Measurements from ENCODE around the gene CNGB1. TPM values are rescaled to one million over a fixed set of nuclear protein-coding genes. Genes with fewer than 3 reads are reported as not detected.
A peak's percentile ranks its signal among the peaks of the same experiment; 100 is the strongest.

The CNGB1 gene
- total RNA-seq, 1 experiment from 2014 or later = not detected

GRCh38 chr16:57911743-57912142, 59.2 kb downstream of the CNGB1 start:
- Histone ChIP-seq H3K4me1 (ENCODE audit: control insufficient read depth in 1 of 2, insufficient read depth in 2 of 2, low read length in 2 of 2) (no peaks in the 10 kb centered on the region), H3K79me2 (ENCODE audit: insufficient read depth, low read length) (no peaks in the 10 kb centered on the region), H3K36me3 (ENCODE audit: control insufficient read depth in 1 of 2, insufficient read depth in 2 of 2, low read length in 2 of 2) (no peaks in the 10 kb centered on the region), H3K9ac (ENCODE audit: low read length) (no peak overlapping the region), H3K4me3 (replicated peaks in 1 of 2; ENCODE audit: low read depth in 1 of 2, low read length in 2 of 2) (no peak overlapping the region), H3K9me2 (ENCODE audit: insufficient read depth) (no peaks in the 10 kb centered on the region), H3K27ac (ENCODE audit: low read depth, low read length) (no peak overlapping the region), H3K9me3 (ENCODE audit: control insufficient read depth in 1 of 2, insufficient read depth in 1 of 2, low read depth in 1 of 2, low read length in 2 of 2) (no peaks in the 10 kb centered on the region), H3K4me2 (ENCODE audit: low read length) (no peak overlapping the region), H4K20me1 (ENCODE audit: insufficient read depth) (no peaks in the 10 kb centered on the region), H3K27me3 (ENCODE audit: insufficient read depth, low read length) (no peaks in the 10 kb centered on the region), H2AFZ (ENCODE audit: low read depth, low read length, poor library complexity, severe bottlenecking) (no peak overlapping the region)
- POLR2A ChIA-PET = no interaction called here
- ATAC-seq = 0 out of 2 replicates have a peak, but pooled peaks have one; percentile 33
- TF ChIP-seq SP1 (IDR thresholded peaks at IDR 0.05; ENCODE audit: low read depth) = no peak
- no peak for TF ChIP-seq TCF7L2 (IDR thresholded peaks at IDR 0.05; ENCODE audit: borderline replicate concordance, extremely low read depth, insufficient read depth, insufficient read length)
- TF ChIP-seq POLR2A (IDR thresholded peaks at IDR 0.05; ENCODE audit: borderline replicate concordance, extremely low read depth, insufficient read depth, insufficient read length) = no peak
- TF ChIP-seq FOSL1 (IDR thresholded peaks at IDR 0.05; ENCODE audit: low read depth) = no peak
- no peak for TF ChIP-seq RAD21 (IDR thresholded peaks at IDR 0.05; ENCODE audit: low read depth)
- no peak for TF ChIP-seq SIN3A (IDR thresholded peaks at IDR 0.05; ENCODE audit: low read depth)
- RAD21 ChIA-PET (ENCODE audit: low non-redundant PET in 1 of 2, low total read pairs in 2 of 2, uncharacterized antibody in 2 of 2, unreplicated experiment in 2 of 2) = no interaction called here
- intact Hi-C loops (cut with micrococcal nuclease) = no loop called here
- CTCF ChIA-PET = no interaction called here
- no TSS peak for BruUV-seq (replicated peaks)
- no peak for DNase-seq (ENCODE audit: low read depth, low spot score)

DNA sequence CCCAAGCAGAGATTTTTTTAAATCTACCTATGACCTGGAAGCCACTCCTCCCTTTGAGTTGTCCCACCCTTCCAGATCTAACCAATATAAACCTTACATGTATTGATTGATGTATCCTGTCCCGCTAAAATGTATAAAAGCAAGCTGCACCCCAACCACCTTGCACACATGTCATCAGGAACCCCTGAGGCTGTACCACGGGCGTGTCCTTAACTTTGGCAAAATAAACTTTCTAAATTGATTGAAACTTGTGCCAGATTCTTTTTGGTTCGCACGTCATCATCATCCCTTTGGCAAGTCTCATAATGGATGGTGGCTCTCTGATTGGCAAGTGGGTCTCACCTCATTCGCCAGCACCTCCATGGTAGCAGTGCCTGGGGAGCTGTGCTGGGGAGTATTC, 60.2 kb downstream of the CNGB1 start:
- intact Hi-C loops (cut with micrococcal nuclease) = no loop called here
- no TSS peak for BruUV-seq (replicated peaks)
- Histone ChIP-seq H3K4me3 (replicated peaks in 1 of 2; ENCODE audit: low read depth in 1 of 2, low read length in 2 of 2) (no peak overlapping the region), H3K9me3 (ENCODE audit: control insufficient read depth in 1 of 2, insufficient read depth in 1 of 2, low read depth in 1 of 2, low read length in 2 of 2) (no peaks in the 10 kb centered on the region), H4K20me1 (ENCODE audit: insufficient read depth) (no peaks in the 10 kb centered on the region), H3K4me2 (ENCODE audit: low read length) (no peak overlapping the region), H3K9me2 (ENCODE audit: insufficient read depth) (no peaks in the 10 kb centered on the region), H3K79me2 (ENCODE audit: insufficient read depth, low read length) (no peaks in the 10 kb centered on the region), H3K27ac (ENCODE audit: low read depth, low read length) (no peak overlapping the region), H2AFZ (ENCODE audit: low read depth, low read length, poor library complexity, severe bottlenecking) (no peak overlapping the region), H3K4me1 (ENCODE audit: control insufficient read depth in 1 of 2, insufficient read depth in 2 of 2, low read length in 2 of 2) (no peaks in the 10 kb centered on the region), H3K36me3 (ENCODE audit: control insufficient read depth in 1 of 2, insufficient read depth in 2 of 2, low read length in 2 of 2) (no peaks in the 10 kb centered on the region), H3K9ac (ENCODE audit: low read length) (no peak overlapping the region), H3K27me3 (ENCODE audit: insufficient read depth, low read length) (no peaks in the 10 kb centered on the region)
- CTCF ChIA-PET = no interaction called here
- POLR2A ChIA-PET = no interaction called here
- RAD21 ChIA-PET (ENCODE audit: low non-redundant PET in 1 of 2, low total read pairs in 2 of 2, uncharacterized antibody in 2 of 2, unreplicated experiment in 2 of 2) = no interaction called here
- DNase-seq (ENCODE audit: low read depth, low spot score) (no peak), ATAC-seq (no peak)
- no peak for TF ChIP-seq SIN3A (IDR thresholded peaks at IDR 0.05; ENCODE audit: low read depth)
- no peak for TF ChIP-seq CBX3 (IDR thresholded peaks at IDR 0.05; ENCODE audit: low read depth)
- TF ChIP-seq, protein P1, sequence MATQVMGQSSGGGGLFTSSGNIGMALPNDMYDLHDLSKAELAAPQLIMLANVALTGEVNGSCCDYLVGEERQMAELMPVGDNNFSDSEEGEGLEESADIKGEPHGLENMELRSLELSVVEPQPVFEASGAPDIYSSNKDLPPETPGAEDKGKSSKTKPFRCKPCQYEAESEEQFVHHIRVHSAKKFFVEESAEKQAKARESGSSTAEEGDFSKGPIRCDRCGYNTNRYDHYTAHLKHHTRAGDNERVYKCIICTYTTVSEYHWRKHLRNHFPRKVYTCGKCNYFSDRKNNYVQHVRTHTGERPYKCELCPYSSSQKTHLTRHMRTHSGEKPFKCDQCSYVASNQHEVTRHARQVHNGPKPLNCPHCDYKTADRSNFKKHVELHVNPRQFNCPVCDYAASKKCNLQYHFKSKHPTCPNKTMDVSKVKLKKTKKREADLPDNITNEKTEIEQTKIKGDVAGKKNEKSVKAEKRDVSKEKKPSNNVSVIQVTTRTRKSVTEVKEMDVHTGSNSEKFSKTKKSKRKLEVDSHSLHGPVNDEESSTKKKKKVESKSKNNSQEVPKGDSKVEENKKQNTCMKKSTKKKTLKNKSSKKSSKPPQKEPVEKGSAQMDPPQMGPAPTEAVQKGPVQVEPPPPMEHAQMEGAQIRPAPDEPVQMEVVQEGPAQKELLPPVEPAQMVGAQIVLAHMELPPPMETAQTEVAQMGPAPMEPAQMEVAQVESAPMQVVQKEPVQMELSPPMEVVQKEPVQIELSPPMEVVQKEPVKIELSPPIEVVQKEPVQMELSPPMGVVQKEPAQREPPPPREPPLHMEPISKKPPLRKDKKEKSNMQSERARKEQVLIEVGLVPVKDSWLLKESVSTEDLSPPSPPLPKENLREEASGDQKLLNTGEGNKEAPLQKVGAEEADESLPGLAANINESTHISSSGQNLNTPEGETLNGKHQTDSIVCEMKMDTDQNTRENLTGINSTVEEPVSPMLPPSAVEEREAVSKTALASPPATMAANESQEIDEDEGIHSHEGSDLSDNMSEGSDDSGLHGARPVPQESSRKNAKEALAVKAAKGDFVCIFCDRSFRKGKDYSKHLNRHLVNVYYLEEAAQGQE (IDR thresholded peaks at IDR 0.05; ENCODE audit: low read depth) = no peak
- TF ChIP-seq FOSL1 (IDR thresholded peaks at IDR 0.05; ENCODE audit: low read depth) = no peak
- TF ChIP-seq MAX (IDR thresholded peaks at IDR 0.05) = no peak
- no peak for TF ChIP-seq CEBPB (IDR thresholded peaks at IDR 0.05; ENCODE audit: low read depth)
- TF ChIP-seq, protein P2, sequence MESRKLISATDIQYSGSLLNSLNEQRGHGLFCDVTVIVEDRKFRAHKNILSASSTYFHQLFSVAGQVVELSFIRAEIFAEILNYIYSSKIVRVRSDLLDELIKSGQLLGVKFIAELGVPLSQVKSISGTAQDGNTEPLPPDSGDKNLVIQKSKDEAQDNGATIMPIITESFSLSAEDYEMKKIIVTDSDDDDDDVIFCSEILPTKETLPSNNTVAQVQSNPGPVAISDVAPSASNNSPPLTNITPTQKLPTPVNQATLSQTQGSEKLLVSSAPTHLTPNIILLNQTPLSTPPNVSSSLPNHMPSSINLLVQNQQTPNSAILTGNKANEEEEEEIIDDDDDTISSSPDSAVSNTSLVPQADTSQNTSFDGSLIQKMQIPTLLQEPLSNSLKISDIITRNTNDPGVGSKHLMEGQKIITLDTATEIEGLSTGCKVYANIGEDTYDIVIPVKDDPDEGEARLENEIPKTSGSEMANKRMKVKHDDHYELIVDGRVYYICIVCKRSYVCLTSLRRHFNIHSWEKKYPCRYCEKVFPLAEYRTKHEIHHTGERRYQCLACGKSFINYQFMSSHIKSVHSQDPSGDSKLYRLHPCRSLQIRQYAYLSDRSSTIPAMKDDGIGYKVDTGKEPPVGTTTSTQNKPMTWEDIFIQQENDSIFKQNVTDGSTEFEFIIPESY (IDR thresholded peaks at IDR 0.05; ENCODE audit: extremely low read depth, insufficient replicate concordance, low read length) = no peak
- TF ChIP-seq, protein P3, sequence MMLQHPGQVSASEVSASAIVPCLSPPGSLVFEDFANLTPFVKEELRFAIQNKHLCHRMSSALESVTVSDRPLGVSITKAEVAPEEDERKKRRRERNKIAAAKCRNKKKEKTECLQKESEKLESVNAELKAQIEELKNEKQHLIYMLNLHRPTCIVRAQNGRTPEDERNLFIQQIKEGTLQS (IDR thresholded peaks at IDR 0.05) = no peak
- TF ChIP-seq EZH2 (IDR thresholded peaks at IDR 0.05) = no peak
- no peak for TF ChIP-seq EZH2phosphoT487 (IDR thresholded peaks at IDR 0.05; ENCODE audit: borderline replicate concordance)
- TF ChIP-seq TCF7L2 (IDR thresholded peaks at IDR 0.05; ENCODE audit: borderline replicate concordance, extremely low read depth, insufficient read depth, insufficient read length) = no peak
- no peak for TF ChIP-seq ELF1 (IDR thresholded peaks at IDR 0.05; ENCODE audit: borderline replicate concordance, low read depth)
- no peak for TF ChIP-seq ZNF274 (IDR thresholded peaks at IDR 0.05; ENCODE audit: low read depth, low read length)
- TF ChIP-seq POLR2A (IDR thresholded peaks at IDR 0.05; ENCODE audit: borderline replicate concordance, extremely low read depth, insufficient read depth, insufficient read length) = no peak

All from HCT116 (cell line).